ENCODE results near the gene CHRDL2. TPM values are rescaled to one million over a fixed set of nuclear protein-coding genes. Genes with fewer than 3 reads are reported as not detected.

The CHRDL2 gene
- total RNA-seq, 1 experiment from 2014 or later: 0.39 TPM

GRCh38 chr11:74695705-74696280, 35.4 kb downstream of the CHRDL2 start:
- H3K9me3 Mint-ChIP-seq: no peaks in the 10 kb centered on the region
- peak; percentile 33; the same call in 2 of the 3 replicates for TF ChIP-seq CTCF (conservative IDR thresholded peaks at IDR 0.05)
- Histone ChIP-seq H3K4me1 (ENCODE audit: insufficient read depth, low read length) (peaks cover 6% of the 10 kb centered on the region; the same call in 1 of the 2 replicates), H3K79me2 (ENCODE audit: insufficient read depth, low read length) (no peaks in the 10 kb centered on the region), H4K8ac (replicated peaks; ENCODE audit: insufficient read length, low read depth, low read length) (no peak overlapping the region), H3T11ph (ENCODE audit: low read length) (no peak overlapping the region), H3K14ac (ENCODE audit: insufficient read depth, low read length) (no peak overlapping the region), H3K4me2 (ENCODE audit: insufficient read depth, insufficient read length, low read length) (no peak overlapping the region), H3K27ac (ENCODE audit: insufficient read length, low read depth, low read length) (no peak overlapping the region), H2AFZ (ENCODE audit: low read length) (no peak overlapping the region), H2AK5ac (ENCODE audit: insufficient read length, low read length) (no peak overlapping the region), H3K9ac (ENCODE audit: extremely low read depth, insufficient read length, low read length) (no peak overlapping the region), H3K56ac (ENCODE audit: insufficient read length, low read depth, low read length) (no peak overlapping the region), H3K27me3 (ENCODE audit: insufficient read depth, low read length) (no peaks in the 10 kb centered on the region), H3K18ac (ENCODE audit: insufficient read length, low read depth, low read length) (no peak overlapping the region), H4K20me1 (ENCODE audit: control insufficient read depth, insufficient read depth, insufficient read length) (no peaks in the 10 kb centered on the region), H3K79me1 (ENCODE audit: insufficient read depth, low read depth, low read length, poor library complexity, severe bottlenecking) (no peaks in the 10 kb centered on the region), H3K4ac (ENCODE audit: low read depth, low read length) (no peak overlapping the region), H4K5ac (ENCODE audit: insufficient read length, low read depth, low read length) (no peak overlapping the region), H2BK5ac (ENCODE audit: insufficient read length, low read length) (no peak overlapping the region), H2BK12ac (ENCODE audit: insufficient read length, low read depth, low read length) (no peak overlapping the region), H3K23ac (ENCODE audit: insufficient read length, low read depth, low read length) (no peak overlapping the region), H2BK15ac (ENCODE audit: low read depth, low read length) (no peak overlapping the region; the same call in 1 of the 2 replicates), H2BK20ac (ENCODE audit: low read depth, low read length, poor library complexity, severe bottlenecking) (no peak overlapping the region), H3K9me3 (ENCODE audit: control insufficient read depth, low read depth, low read length) (no peaks in the 10 kb centered on the region), H2BK120ac (ENCODE audit: low read depth, low read length, poor library complexity, severe bottlenecking) (no peak overlapping the region), H4K91ac (ENCODE audit: insufficient read length, low read depth, low read length) (no peak overlapping the region), H3K23me2 (ENCODE audit: insufficient read length, low read depth, low read length, poor library complexity, severe bottlenecking) (no peaks in the 10 kb centered on the region)
- peak; percentile 45 for DNase-seq
- no peak overlapping the region for H3K4me3 Mint-ChIP-seq
- H3K27ac Mint-ChIP-seq: no peak overlapping the region
- WGBS (ENCODE audit: extremely low coverage, insufficient read length, low lambda C conversion rate): no CpG with 5 or more reads among the region's 11 CpGs
- H3K4me1 Mint-ChIP-seq: peaks cover 12 to 24% of the 10 kb centered on the region in 2 experiments
- H3K36me3 Mint-ChIP-seq (ENCODE audit: insufficient read depth in 1 of 3, low read depth in 3 of 3): no peaks in the 10 kb centered on the region
- H3K27me3 Mint-ChIP-seq (ENCODE audit: low read depth): peaks cover 3% of the 10 kb centered on the region; the same call in 1 of the 2 replicates
